NT2/D1 (cell line): ENCODE measurements around the gene AIG1.

ENCODE experiments used
- SUZ12 ChIP-seq: IDR thresholded peaks from 2 replicates; pipeline ENCODE4 v1.6.1; 2011; ENCODE audit not compliant: insufficient read length, insufficient read depth; ENCODE audit errors: extremely low read depth
- YY1 ChIP-seq: IDR thresholded peaks from 2 replicates; pipeline ENCODE4 v1.6.1; 2011; ENCODE audit not compliant: insufficient read length, insufficient read depth
- ZNF274 ChIP-seq: IDR thresholded peaks from 2 replicates; pipeline ENCODE4 v1.6.1; 2011; ENCODE audit warnings: mild to moderate bottlenecking, low read depth, low read length

DNA sequence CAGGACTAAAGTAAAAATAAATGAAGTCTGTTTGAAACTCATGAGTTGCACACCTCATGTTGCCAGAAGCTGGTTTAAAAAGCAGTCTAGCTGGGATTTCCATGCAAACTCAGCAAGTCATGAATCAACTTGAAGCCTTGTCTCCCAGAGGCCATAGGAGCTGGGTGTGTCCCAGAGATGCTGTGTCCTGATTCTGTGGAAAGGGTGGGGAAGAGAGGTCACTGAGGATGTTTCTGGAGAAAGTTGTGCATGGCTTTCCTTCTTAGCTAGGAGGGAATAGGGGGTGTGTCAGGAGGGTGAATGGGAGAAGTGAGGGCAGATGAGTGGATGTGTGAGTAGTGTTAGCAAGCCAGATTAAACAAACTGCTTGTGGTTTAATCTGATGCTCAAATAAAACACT, 278.5 kb downstream of the AIG1 start:
- no peak for TF ChIP-seq SUZ12
- no peak for TF ChIP-seq YY1
- TF ChIP-seq ZNF274: no peak
